Erythroblast (primary cell): ENCODE results near the gene PSMC2.

ENCODE experiments used
- GATA1 ChIP-seq: IDR thresholded peaks from 2 replicates; pipeline ENCODE4 v1.6.1; 2011; ENCODE audit warnings: low read depth, mild to moderate bottlenecking, control low read depth, low read length, moderate library complexity
- POLR2A ChIP-seq: IDR thresholded peaks from 2 replicates; pipeline ENCODE4 v1.6.1; 2011; ENCODE audit warnings: mild to moderate bottlenecking, low read length

GRCh38 chr7:103341466-103341865, 6.0 kb upstream of the PSMC2 start:
- TF ChIP-seq POLR2A (no peak), GATA1 (no peak)
